ENCODE measurements around the gene CIB2. TPM values are rescaled to one million over a fixed set of nuclear protein-coding genes. Genes with fewer than 3 reads are reported as not detected.

The CIB2 gene
- total RNA-seq, 2 donors from 2014 or later: 40.6 to 41.7 TPM

DNA sequence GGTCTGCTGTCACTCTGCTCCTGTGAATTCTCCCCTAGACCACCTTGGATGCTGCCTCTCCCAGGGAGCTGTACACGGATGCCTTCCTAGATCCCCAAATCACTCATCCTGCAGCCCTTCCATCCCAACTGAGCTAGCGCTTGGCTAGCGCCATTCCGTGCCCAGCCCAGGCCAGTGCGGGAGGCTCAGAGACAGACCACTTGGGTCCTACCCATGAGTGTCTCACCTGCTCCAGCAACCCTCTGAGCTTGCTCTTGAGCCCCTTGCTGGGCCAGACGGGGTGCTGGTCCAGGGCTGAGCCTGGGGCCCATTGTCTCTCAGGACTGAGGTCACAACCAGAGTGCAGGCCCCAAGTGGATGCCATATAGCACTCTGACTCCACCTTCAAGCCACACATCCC lies 21.1 kb downstream of the CIB2 start:
- TF ChIP-seq, protein P1, sequence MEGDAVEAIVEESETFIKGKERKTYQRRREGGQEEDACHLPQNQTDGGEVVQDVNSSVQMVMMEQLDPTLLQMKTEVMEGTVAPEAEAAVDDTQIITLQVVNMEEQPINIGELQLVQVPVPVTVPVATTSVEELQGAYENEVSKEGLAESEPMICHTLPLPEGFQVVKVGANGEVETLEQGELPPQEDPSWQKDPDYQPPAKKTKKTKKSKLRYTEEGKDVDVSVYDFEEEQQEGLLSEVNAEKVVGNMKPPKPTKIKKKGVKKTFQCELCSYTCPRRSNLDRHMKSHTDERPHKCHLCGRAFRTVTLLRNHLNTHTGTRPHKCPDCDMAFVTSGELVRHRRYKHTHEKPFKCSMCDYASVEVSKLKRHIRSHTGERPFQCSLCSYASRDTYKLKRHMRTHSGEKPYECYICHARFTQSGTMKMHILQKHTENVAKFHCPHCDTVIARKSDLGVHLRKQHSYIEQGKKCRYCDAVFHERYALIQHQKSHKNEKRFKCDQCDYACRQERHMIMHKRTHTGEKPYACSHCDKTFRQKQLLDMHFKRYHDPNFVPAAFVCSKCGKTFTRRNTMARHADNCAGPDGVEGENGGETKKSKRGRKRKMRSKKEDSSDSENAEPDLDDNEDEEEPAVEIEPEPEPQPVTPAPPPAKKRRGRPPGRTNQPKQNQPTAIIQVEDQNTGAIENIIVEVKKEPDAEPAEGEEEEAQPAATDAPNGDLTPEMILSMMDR (conservative IDR thresholded peaks at IDR 0.05): no peak

DNA sequence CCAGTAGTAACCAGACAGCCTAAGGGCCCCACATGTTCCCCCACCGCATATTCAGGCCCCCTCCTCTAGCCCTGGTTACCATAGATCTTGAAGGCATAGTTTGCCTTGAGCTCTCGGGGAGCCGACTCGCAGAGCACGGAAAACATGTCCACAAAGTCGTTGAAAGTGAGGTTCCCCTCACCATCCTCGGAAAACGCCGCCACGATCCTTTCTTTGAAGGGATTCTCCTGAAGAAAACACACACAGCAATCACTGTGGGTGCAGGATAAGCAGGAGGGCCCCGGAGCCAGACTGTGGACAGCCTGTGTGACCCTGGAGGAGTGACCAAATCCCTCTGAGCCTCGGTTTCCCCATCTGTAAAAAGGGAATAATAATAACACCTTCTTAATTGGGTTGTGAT lies 22.1 kb downstream of the CIB2 start:
- TF ChIP-seq, protein P1 (conservative IDR thresholded peaks at IDR 0.05): no peak
- H3K4me1 ChIP-seq (ENCODE audit: control insufficient read depth, insufficient read depth, low read length): no peaks in the 10 kb centered on the region
- no peak overlapping the region for H3K4me3 ChIP-seq (ENCODE audit: low read length)
- WGBS, 2 experiments (ENCODE audit: insufficient coverage in 1 of 2, insufficient read length in 1 of 2): 86 to 92% methylated on average over 10 to 12 of the region's 12 CpGs
- Mint-ChIP-seq H3K27me3 (ENCODE audit: insufficient read depth) (no peaks in the 10 kb centered on the region), H3K4me1 (peaks cover 2% of the 10 kb centered on the region), H3K4me3 (no peak overlapping the region), H3K27ac (no peak overlapping the region), H3K36me3 (ENCODE audit: low read depth) (peaks cover 25% of the 10 kb centered on the region), H3K9me3 (no peaks in the 10 kb centered on the region)
- no peaks in the 10 kb centered on the region for H3K9me3 ChIP-seq (ENCODE audit: control insufficient read depth, low read length)
- no peak overlapping the region for H3K9ac ChIP-seq (ENCODE audit: extremely low read depth, low read length, poor library complexity, severe bottlenecking)
- no peaks in the 10 kb centered on the region for H3K27me3 ChIP-seq (ENCODE audit: control insufficient read depth, insufficient read depth, low read length, poor library complexity, severe bottlenecking)
- H3K36me3 ChIP-seq (ENCODE audit: control insufficient read depth, insufficient read depth, low read length): no peaks in the 10 kb centered on the region
- no peak overlapping the region for H3K27ac ChIP-seq (ENCODE audit: low read depth, low read length)
- no peak for DNase-seq

More for the DNA sequence above, 21.1 kb downstream of the CIB2 start:
- Mint-ChIP-seq H3K4me1 (peaks cover 2% of the 10 kb centered on the region), H3K27ac (no peak overlapping the region), H3K4me3 (no peak overlapping the region), H3K27me3 (ENCODE audit: insufficient read depth) (no peaks in the 10 kb centered on the region), H3K9me3 (no peaks in the 10 kb centered on the region), H3K36me3 (ENCODE audit: low read depth) (peaks cover 19% of the 10 kb centered on the region)
- Histone ChIP-seq H3K27ac (ENCODE audit: low read depth, low read length) (no peak overlapping the region), H3K27me3 (ENCODE audit: control insufficient read depth, insufficient read depth, low read length, poor library complexity, severe bottlenecking) (no peaks in the 10 kb centered on the region), H3K9me3 (ENCODE audit: control insufficient read depth, low read length) (no peaks in the 10 kb centered on the region), H3K9ac (ENCODE audit: extremely low read depth, low read length, poor library complexity, severe bottlenecking) (no peak overlapping the region), H3K4me3 (ENCODE audit: low read length) (no peak overlapping the region), H3K36me3 (ENCODE audit: control insufficient read depth, insufficient read depth, low read length) (no peaks in the 10 kb centered on the region), H3K4me1 (ENCODE audit: control insufficient read depth, insufficient read depth, low read length) (no peaks in the 10 kb centered on the region)
- no peak for DNase-seq
- WGBS, 2 experiments (ENCODE audit: insufficient coverage in 1 of 2, insufficient read length in 1 of 2): 90 to 92% methylated on average over 5 to 6 of the region's 6 CpGs

DNA sequence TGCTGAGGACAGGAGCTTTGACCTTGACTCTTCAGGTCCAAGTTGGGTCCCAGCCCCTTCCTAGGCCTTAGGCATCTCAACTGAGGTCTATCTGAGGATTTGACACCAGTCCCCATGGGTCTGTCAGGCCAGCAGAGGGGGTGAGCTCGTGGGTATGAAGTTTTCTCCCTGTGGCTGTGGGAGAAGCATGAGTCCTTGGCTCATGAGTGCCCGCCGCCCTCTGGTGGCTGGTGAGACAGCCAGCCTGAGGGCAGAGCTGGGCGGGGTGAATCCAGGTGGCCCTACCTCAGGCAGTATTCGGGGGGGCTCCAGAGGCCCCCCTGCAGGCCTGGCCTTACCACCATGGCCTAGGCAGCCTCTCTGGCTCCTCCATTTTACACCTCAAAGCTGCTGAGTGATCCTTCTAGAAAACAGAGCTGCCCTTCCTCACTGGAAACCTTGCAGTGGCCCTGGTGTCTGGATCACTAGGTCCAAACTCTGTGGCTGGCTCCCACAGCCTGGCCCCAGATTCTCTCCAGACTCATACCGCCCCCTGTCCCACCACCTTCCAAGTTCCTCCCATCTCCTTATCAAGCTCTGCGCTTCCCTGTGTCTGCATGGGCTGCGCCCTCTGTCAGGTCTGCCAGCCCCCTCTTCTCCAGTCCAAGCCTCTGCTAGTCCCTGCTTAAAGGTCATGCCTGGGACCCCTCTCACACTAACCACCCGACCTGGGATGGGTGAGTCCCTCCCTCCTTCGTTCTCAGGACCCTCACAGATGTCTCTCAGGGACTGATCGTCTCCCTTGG lies 22.8 kb downstream of the CIB2 start:
- 52 to 54% methylated on average over 7 to 11 of the region's 11 CpGs for WGBS, 2 experiments (ENCODE audit: insufficient coverage in 1 of 2, insufficient read length in 1 of 2)
- Mint-ChIP-seq H3K36me3 (ENCODE audit: low read depth) (peaks cover 25% of the 10 kb centered on the region), H3K9me3 (no peaks in the 10 kb centered on the region), H3K4me3 (no peak overlapping the region), H3K4me1 (no peaks in the 10 kb centered on the region), H3K27ac (peak overlapping the region; percentile 79), H3K27me3 (ENCODE audit: insufficient read depth) (no peaks in the 10 kb centered on the region)
- DNase-seq: peak; percentile 93
- H3K9ac ChIP-seq (ENCODE audit: extremely low read depth, low read length, poor library complexity, severe bottlenecking): no peak overlapping the region
- H3K27ac ChIP-seq (ENCODE audit: low read depth, low read length): no peak overlapping the region
- no peaks in the 10 kb centered on the region for H3K36me3 ChIP-seq (ENCODE audit: control insufficient read depth, insufficient read depth, low read length)
- no peak overlapping the region for H3K4me3 ChIP-seq (ENCODE audit: low read length)
- no peaks in the 10 kb centered on the region for H3K9me3 ChIP-seq (ENCODE audit: control insufficient read depth, low read length)
- TF ChIP-seq, protein P1 (conservative IDR thresholded peaks at IDR 0.05): peak; percentile 95
- no peaks in the 10 kb centered on the region for H3K27me3 ChIP-seq (ENCODE audit: control insufficient read depth, insufficient read depth, low read length, poor library complexity, severe bottlenecking)
- no peaks in the 10 kb centered on the region for H3K4me1 ChIP-seq (ENCODE audit: control insufficient read depth, insufficient read depth, low read length)

All from endodermal cell (in vitro differentiated cells).